OCI-M2 (cell line): ENCODE measurements around the gene TAF4B.
"Not testable (repeated sequence)": the region's sequence is repeated elsewhere in the genome, so short reads cannot be mapped to it uniquely, and the experiment has no call there.

Source experiments
- DNase-seq: peaks from one replicate; lab custom pipeline; 2025; ENCODE audit not compliant: unreplicated experiment; lab: John Stamatoyannopoulos, UW

TAF4B gene

GRCh38 chr18:26303222-26303621 is 77.0 kb downstream of the TAF4B start:
- DNase-seq: not testable (repeated sequence)

GRCh38 chr18:26304511-26304910 is 78.3 kb downstream of the TAF4B start:
- no peak for DNase-seq

- no peak for DNase-seq
Observed at GRCh38 chr18:26307161-26307773, 81.0 kb downstream of the TAF4B start.

- no peak for DNase-seq
Observed at GRCh38 chr18:26309281-26309680, 83.0 kb downstream of the TAF4B start.

GRCh38 chr18:26312199-26312598 is 86.0 kb downstream of the TAF4B start:
- no peak for DNase-seq

GRCh38 chr18:26317398-26317797 is 91.2 kb downstream of the TAF4B start:
- DNase-seq: no peak

- DNase-seq: no peak
Observed at GRCh38 chr18:26320686-26321085, 94.4 kb downstream of the TAF4B start.

GRCh38 chr18:26322890-26323653 is 96.8 kb downstream of the TAF4B start:
- no peak for DNase-seq

- no peak for DNase-seq
Observed at GRCh38 chr18:26325771-26326170, 99.5 kb downstream of the TAF4B start.

- no peak for DNase-seq
Observed at GRCh38 chr18:26327062-26327461, 100.8 kb downstream of the TAF4B start.

- no peak for DNase-seq
Observed at GRCh38 chr18:26332991-26333390, 106.7 kb downstream of the TAF4B start.

GRCh38 chr18:26335156-26335555 is 108.9 kb downstream of the TAF4B start:
- DNase-seq: no peak

- DNase-seq: no peak
Observed at GRCh38 chr18:26335571-26336487, 109.6 kb downstream of the TAF4B start.

GRCh38 chr18:26336572-26336971 is 110.3 kb downstream of the TAF4B start:
- no peak for DNase-seq

GRCh38 chr18:26342646-26343045 is 116.4 kb downstream of the TAF4B start:
- DNase-seq: no peak

GRCh38 chr18:26350961-26351360 is 124.7 kb downstream of the TAF4B start:
- no peak for DNase-seq

- DNase-seq: no peak
Observed at GRCh38 chr18:26356045-26356785, 130.0 kb downstream of the TAF4B start.

- no peak for DNase-seq
Observed at GRCh38 chr18:26357960-26358359, 131.7 kb downstream of the TAF4B start.

GRCh38 chr18:26362021-26362420 is 135.8 kb downstream of the TAF4B start:
- no peak for DNase-seq

GRCh38 chr18:26367425-26367824 is 141.2 kb downstream of the TAF4B start:
- DNase-seq: no peak

- no peak for DNase-seq
Observed at GRCh38 chr18:26370037-26370436, 143.8 kb downstream of the TAF4B start.
